ENCODE results near the gene CABLES2. TPM values are rescaled to one million over a fixed set of nuclear protein-coding genes. Genes with fewer than 3 reads are reported as not detected.

The CABLES2 gene
- total and polyA plus RNA-seq, 10 of the 15 experiments (the other 5 are each of a cell fraction or from before 2014, with no cell fraction given) = 2.2 to 14.9 (median 5.3) TPM

DNA sequence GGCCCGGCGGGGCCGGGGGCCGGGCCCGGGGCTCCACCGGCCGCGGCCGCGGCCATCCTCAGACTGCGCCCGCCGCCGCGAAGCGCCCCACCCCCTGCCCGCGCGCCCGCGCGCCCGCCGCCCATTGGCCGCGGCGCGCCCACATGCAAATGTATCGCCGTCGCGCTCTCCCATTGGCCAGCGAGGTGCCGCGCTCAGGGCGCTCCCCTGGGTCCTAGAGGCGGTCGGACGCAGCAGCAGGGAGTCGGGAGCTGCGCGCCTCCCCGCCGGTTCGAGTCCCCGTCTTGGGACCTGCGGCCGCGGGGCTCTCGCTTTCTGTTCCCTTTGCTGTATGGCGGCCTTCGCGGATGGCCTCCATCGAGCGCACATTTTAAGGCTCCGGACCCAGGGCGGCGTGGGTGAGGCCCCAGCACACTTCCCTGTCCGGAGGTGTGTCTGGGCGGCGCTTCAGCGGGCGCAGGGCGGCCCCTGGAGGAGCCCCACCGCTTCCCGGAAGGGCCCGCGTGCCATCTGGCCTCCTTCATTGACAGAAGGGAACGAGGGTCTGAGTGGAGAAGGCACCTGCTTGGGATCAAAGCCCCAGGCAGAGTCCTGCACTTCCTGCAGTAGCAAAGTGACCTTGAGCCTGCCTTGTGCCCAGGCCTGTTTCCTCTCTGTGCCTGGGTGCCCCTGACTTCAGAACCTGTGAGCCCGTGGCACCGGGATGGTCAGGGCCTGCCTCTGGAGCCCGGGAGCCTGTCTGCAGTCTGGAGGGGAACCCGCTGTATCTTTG lies at the start of gene CABLES2 (continued):
- TF ChIP-seq, protein P1, sequence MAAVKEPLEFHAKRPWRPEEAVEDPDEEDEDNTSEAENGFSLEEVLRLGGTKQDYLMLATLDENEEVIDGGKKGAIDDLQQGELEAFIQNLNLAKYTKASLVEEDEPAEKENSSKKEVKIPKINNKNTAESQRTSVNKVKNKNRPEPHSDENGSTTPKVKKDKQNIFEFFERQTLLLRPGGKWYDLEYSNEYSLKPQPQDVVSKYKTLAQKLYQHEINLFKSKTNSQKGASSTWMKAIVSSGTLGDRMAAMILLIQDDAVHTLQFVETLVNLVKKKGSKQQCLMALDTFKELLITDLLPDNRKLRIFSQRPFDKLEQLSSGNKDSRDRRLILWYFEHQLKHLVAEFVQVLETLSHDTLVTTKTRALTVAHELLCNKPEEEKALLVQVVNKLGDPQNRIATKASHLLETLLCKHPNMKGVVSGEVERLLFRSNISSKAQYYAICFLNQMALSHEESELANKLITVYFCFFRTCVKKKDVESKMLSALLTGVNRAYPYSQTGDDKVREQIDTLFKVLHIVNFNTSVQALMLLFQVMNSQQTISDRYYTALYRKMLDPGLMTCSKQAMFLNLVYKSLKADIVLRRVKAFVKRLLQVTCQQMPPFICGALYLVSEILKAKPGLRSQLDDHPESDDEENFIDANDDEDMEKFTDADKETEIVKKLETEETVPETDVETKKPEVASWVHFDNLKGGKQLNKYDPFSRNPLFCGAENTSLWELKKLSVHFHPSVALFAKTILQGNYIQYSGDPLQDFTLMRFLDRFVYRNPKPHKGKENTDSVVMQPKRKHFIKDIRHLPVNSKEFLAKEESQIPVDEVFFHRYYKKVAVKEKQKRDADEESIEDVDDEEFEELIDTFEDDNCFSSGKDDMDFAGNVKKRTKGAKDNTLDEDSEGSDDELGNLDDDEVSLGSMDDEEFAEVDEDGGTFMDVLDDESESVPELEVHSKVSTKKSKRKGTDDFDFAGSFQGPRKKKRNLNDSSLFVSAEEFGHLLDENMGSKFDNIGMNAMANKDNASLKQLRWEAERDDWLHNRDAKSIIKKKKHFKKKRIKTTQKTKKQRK (IDR thresholded peaks at IDR 0.05; ENCODE audit: low read depth, low read length) = no peak
- TF ChIP-seq PML (IDR thresholded peaks at IDR 0.05; ENCODE audit: low read length) = no peak
- peak; percentile 72; the same call in 1 of the 2 replicates for TF ChIP-seq ZNF217 (IDR thresholded peaks at IDR 0.05)
- TF ChIP-seq, protein P2, sequence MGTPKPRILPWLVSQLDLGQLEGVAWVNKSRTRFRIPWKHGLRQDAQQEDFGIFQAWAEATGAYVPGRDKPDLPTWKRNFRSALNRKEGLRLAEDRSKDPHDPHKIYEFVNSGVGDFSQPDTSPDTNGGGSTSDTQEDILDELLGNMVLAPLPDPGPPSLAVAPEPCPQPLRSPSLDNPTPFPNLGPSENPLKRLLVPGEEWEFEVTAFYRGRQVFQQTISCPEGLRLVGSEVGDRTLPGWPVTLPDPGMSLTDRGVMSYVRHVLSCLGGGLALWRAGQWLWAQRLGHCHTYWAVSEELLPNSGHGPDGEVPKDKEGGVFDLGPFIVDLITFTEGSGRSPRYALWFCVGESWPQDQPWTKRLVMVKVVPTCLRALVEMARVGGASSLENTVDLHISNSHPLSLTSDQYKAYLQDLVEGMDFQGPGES (IDR thresholded peaks at IDR 0.05) = 0 out of 2 replicates have a peak, but pooled peaks have one; percentile 17
- TF ChIP-seq MAX (IDR thresholded peaks at IDR 0.05; ENCODE audit: low read depth, low read length) = 0 out of 2 replicates have a peak, but pooled peaks have one; percentile 51
- peak in 1 of 2 experiments; percentile 54; a peak in 1 of 4 replicates for TF ChIP-seq ETV6 (conservative IDR thresholded peaks at IDR 0.05 in 1 of 2, IDR thresholded peaks at IDR 0.05 in 1 of 2; ENCODE audit: borderline replicate concordance in 1 of 2, low read depth in 1 of 2)
- TF ChIP-seq MXI1 (IDR thresholded peaks at IDR 0.05; ENCODE audit: low read depth, low read length) = peak; percentile 22; the same call in 1 of the 2 replicates
- TF ChIP-seq ASH2L (IDR thresholded peaks at IDR 0.05; ENCODE audit: borderline replicate concordance, low read depth) = 0 out of 2 replicates have a peak, but pooled peaks have one; percentile 45
- TF ChIP-seq JUND (IDR thresholded peaks at IDR 0.05; ENCODE audit: low read depth, low read length) = 0 out of 2 replicates have a peak, but pooled peaks have one; percentile 37
- TF ChIP-seq POLR2A (IDR thresholded peaks at IDR 0.05; ENCODE audit: low read depth, low read length) = peak; percentile 57; the same call in 1 of the 2 replicates
- TF ChIP-seq RUNX3 (IDR thresholded peaks at IDR 0.05; ENCODE audit: low read length) = peak; percentile 36; the same call in 1 of the 2 replicates
- TF ChIP-seq, protein P3, sequence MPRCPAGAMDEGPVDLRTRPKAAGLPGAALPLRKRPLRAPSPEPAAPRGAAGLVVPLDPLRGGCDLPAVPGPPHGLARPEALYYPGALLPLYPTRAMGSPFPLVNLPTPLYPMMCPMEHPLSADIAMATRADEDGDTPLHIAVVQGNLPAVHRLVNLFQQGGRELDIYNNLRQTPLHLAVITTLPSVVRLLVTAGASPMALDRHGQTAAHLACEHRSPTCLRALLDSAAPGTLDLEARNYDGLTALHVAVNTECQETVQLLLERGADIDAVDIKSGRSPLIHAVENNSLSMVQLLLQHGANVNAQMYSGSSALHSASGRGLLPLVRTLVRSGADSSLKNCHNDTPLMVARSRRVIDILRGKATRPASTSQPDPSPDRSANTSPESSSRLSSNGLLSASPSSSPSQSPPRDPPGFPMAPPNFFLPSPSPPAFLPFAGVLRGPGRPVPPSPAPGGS (IDR thresholded peaks at IDR 0.05; ENCODE audit: borderline replicate concordance, insufficient read depth, low read depth, low read length, poor library complexity, severe bottlenecking) = peak; percentile 13
- no peak for TF ChIP-seq HDAC2 (IDR thresholded peaks at IDR 0.05)
- TF ChIP-seq HCFC1 (IDR thresholded peaks at IDR 0.05; ENCODE audit: low read length) = peak; percentile 47; the same call in 1 of the 2 replicates
- peak; percentile 90 for TF ChIP-seq TAF1 (IDR thresholded peaks at IDR 0.05; ENCODE audit: borderline replicate concordance, low read depth, low read length)
- peak; percentile 99 for TF ChIP-seq RELB (IDR thresholded peaks at IDR 0.05; ENCODE audit: low read depth)
- no peak for TF ChIP-seq BCL11A (IDR thresholded peaks at IDR 0.05; ENCODE audit: low read depth, low read length)
- TF ChIP-seq ZNF274 (IDR thresholded peaks at IDR 0.05; ENCODE audit: insufficient read depth, insufficient read length) = no peak
